ENCODE results near the gene METTL24. TPM values are rescaled to one million over a fixed set of nuclear protein-coding genes. Genes with fewer than 3 reads are reported as not detected.

The METTL24 gene
- total RNA-seq, 4 donors from 2014 or later = 2.6 to 12.6 (median 4.0) TPM

- WGBS, 2 donors = 90 to 93% methylated on average over 4 of the region's 4 CpGs
- no peaks in the 10 kb centered on the region for H3K27me3 ChIP-seq
- intact Hi-C loops (cut with DNase I) = no loop called here
- no peaks in the 10 kb centered on the region for H3K36me3 ChIP-seq
- TF ChIP-seq POLR2A (IDR thresholded peaks at IDR 0.05) (no peak), CTCF (IDR thresholded peaks at IDR 0.05) (no peak)
- H3K4me3 ChIP-seq (replicated peaks in 1 of 3) = no peak overlapping the region
- no peaks in the 10 kb centered on the region for H3K9me3 ChIP-seq
- no peak overlapping the region for H3K27ac ChIP-seq
- no peaks in the 10 kb centered on the region for H3K4me1 ChIP-seq
- DNase-seq = no peak
Measured at GRCh38 chr6:110345025-110345424, 13.1 kb downstream of the METTL24 start.

GRCh38 chr6:110342759-110343158 is 15.4 kb downstream of the METTL24 start:
- intact Hi-C loops (cut with DNase I) = no loop called here
- Histone ChIP-seq H3K9me3 (no peaks in the 10 kb centered on the region), H3K4me3 (replicated peaks in 1 of 3) (no peak overlapping the region), H3K27ac (no peak overlapping the region), H3K4me1 (no peaks in the 10 kb centered on the region), H3K36me3 (no peaks in the 10 kb centered on the region), H3K27me3 (no peaks in the 10 kb centered on the region)
- no peak for TF ChIP-seq POLR2A (IDR thresholded peaks at IDR 0.05)
- no peak for TF ChIP-seq CTCF (IDR thresholded peaks at IDR 0.05)
- DNase-seq = no peak
- WGBS, 2 donors = 96 to 97% methylated on average over 3 of the region's 3 CpGs

GRCh38 chr6:110341663-110342596 is 16.2 kb downstream of the METTL24 start:
- intact Hi-C loops (cut with DNase I) = no loop called here
- Histone ChIP-seq H3K4me3 (replicated peaks in 1 of 3) (no peak overlapping the region), H3K9me3 (no peaks in the 10 kb centered on the region), H3K4me1 (no peaks in the 10 kb centered on the region), H3K27me3 (no peaks in the 10 kb centered on the region), H3K36me3 (no peaks in the 10 kb centered on the region), H3K27ac (no peak overlapping the region)
- 89 to 93% methylated on average over 9 to 10 of the region's 10 CpGs for WGBS, 2 donors
- TF ChIP-seq CTCF (IDR thresholded peaks at IDR 0.05) = no peak
- TF ChIP-seq POLR2A (IDR thresholded peaks at IDR 0.05) = no peak
- DNase-seq = no peak

GRCh38 chr6:110341067-110341466 is 17.1 kb downstream of the METTL24 start:
- Histone ChIP-seq H3K4me1 (no peaks in the 10 kb centered on the region), H3K27me3 (no peaks in the 10 kb centered on the region), H3K9me3 (no peaks in the 10 kb centered on the region), H3K4me3 (replicated peaks in 1 of 3) (no peak overlapping the region), H3K36me3 (no peaks in the 10 kb centered on the region), H3K27ac (no peak overlapping the region)
- intact Hi-C loops (cut with DNase I) = no loop called here
- DNase-seq = no peak
- no peak for TF ChIP-seq CTCF (IDR thresholded peaks at IDR 0.05)
- TF ChIP-seq POLR2A (IDR thresholded peaks at IDR 0.05) = no peak

- Histone ChIP-seq H3K36me3 (no peaks in the 10 kb centered on the region), H3K4me1 (no peaks in the 10 kb centered on the region), H3K9me3 (no peaks in the 10 kb centered on the region), H3K4me3 (replicated peaks in 1 of 3) (no peak overlapping the region), H3K27me3 (no peaks in the 10 kb centered on the region), H3K27ac (no peak overlapping the region)
- TF ChIP-seq POLR2A (IDR thresholded peaks at IDR 0.05) (no peak), CTCF (IDR thresholded peaks at IDR 0.05) (no peak)
- DNase-seq = no peak
- intact Hi-C loops (cut with DNase I) = no loop called here
- WGBS, 2 donors = 77 to 85% methylated on average over 7 of the region's 7 CpGs
Measured at GRCh38 chr6:110340392-110340965, 17.7 kb downstream of the METTL24 start.
